RWPE2 (cell line): ENCODE results near the gene ADCY6.

ENCODE experiments used
- ATAC-seq: fragments of 200-7000 bp; cut with Tn5 transposase; 3 replicates; pipeline ENCODE4 v1.9.1; 2021; ENCODE audit warnings: low read depth
- DNase-seq: peaks from one replicate; pipeline ENCODE4 v3.0.0-alpha.2; 2020; ENCODE audit warnings: low spot score
- H3K27ac ChIP-seq: fragments of 450-650 bp; 2 replicates; pipeline ENCODE4 v1.5.1; 2017; ENCODE audit warnings: mild to moderate bottlenecking; ENCODE audit not compliant: poor library complexity, severe bottlenecking
- H3K27me3 ChIP-seq: fragments of 250-450 bp; sonication (Bioruptor Pico); 2 replicates; pipeline ENCODE4 v1.5.1; 2021; ENCODE audit warnings: mild to moderate bottlenecking, moderate library complexity; ENCODE audit not compliant: insufficient read depth, poor library complexity, severe bottlenecking
- H3K36me3 ChIP-seq: fragments of 250-450 bp; sonication (Bioruptor Pico); 2 replicates; pipeline ENCODE4 v1.5.1; 2020; ENCODE audit warnings: low read depth, mild to moderate bottlenecking, moderate library complexity
- H3K4me1 ChIP-seq: fragments of 250-450 bp; sonication (Bioruptor Pico); 2 replicates; pipeline ENCODE4 v1.5.1; 2021; ENCODE audit warnings: mild to moderate bottlenecking, moderate library complexity; ENCODE audit not compliant: insufficient read depth, poor library complexity, severe bottlenecking
- H3K4me3 ChIP-seq: fragments of 250-450 bp; sonication (Bioruptor Pico); 2 replicates; pipeline ENCODE4 v1.5.1; 2021; ENCODE audit warnings: mild to moderate bottlenecking, moderate library complexity; ENCODE audit not compliant: severe bottlenecking
- H3K9me3 ChIP-seq: fragments of 250-450 bp; sonication (Bioruptor Pico); 2 replicates; pipeline ENCODE4 v1.5.1; 2021; ENCODE audit warnings: mild to moderate bottlenecking, moderate library complexity; ENCODE audit not compliant: severe bottlenecking
- TF ChIP-seq, protein P1 (sequence below): fragments of 450-650 bp; IDR thresholded peaks from one replicate; pipeline ENCODE4 v1.5.1; 2017; ENCODE audit warnings: mild to moderate bottlenecking, moderate library complexity; ENCODE audit not compliant: poor library complexity, severe bottlenecking

The ADCY6 gene

DNA sequence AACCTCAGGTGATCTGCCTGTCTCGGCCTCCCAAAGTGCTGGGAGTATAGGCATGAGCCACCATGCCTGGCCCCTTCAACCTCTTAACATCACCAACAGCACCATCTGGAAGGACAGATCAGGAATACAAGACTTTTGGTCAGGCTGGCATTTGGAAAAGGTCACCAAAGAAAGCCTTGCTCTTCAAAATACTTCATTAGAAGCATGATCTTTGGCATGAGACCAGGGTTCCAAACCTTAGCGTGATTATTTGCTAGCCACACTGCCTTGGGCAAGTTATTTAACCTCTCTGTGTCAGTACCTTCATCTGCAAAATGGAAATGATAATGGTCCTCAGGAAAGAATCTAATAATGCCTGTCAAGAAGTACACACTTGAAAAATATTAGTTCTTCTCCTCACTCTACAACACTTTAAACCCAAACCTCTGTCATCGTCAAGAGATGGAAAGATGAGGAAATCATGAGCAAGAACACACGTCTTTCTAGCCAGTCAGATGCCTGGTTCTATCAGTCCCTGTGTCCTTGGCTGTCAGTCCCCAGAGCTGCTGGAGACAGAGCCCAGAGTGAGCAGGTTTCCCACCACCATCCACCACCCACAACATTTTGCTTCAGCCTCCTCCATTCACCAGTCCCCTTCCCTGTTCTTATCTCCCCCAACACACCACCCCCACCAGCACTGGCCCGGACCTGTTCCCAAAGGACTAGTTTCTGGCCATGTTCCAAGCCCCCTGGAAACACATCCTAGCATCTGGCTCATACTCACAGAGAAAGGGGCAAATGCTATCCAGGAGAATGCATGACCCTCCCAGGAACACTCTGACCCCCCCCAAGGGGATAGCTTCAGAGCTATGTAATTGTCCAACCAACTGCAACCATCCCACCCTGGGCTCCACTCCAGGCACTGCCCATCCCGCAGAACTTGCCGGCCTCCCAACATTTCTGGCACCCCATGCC, 2.0 kb downstream of the ADCY6 start:
- Histone ChIP-seq H3K27me3 (no peaks in the 10 kb centered on the region), H3K9me3 (no peaks in the 10 kb centered on the region), H3K27ac (no peak overlapping the region), H3K36me3 (no peaks in the 10 kb centered on the region), H3K4me3 (peak overlapping the region; percentile 97), H3K4me1 (peaks cover 2% of the 10 kb centered on the region)
- ATAC-seq (no peak; the same call in 2 of the 3 replicates), DNase-seq (no peak)
- TF ChIP-seq, protein P1, sequence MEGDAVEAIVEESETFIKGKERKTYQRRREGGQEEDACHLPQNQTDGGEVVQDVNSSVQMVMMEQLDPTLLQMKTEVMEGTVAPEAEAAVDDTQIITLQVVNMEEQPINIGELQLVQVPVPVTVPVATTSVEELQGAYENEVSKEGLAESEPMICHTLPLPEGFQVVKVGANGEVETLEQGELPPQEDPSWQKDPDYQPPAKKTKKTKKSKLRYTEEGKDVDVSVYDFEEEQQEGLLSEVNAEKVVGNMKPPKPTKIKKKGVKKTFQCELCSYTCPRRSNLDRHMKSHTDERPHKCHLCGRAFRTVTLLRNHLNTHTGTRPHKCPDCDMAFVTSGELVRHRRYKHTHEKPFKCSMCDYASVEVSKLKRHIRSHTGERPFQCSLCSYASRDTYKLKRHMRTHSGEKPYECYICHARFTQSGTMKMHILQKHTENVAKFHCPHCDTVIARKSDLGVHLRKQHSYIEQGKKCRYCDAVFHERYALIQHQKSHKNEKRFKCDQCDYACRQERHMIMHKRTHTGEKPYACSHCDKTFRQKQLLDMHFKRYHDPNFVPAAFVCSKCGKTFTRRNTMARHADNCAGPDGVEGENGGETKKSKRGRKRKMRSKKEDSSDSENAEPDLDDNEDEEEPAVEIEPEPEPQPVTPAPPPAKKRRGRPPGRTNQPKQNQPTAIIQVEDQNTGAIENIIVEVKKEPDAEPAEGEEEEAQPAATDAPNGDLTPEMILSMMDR = no peak

DNA sequence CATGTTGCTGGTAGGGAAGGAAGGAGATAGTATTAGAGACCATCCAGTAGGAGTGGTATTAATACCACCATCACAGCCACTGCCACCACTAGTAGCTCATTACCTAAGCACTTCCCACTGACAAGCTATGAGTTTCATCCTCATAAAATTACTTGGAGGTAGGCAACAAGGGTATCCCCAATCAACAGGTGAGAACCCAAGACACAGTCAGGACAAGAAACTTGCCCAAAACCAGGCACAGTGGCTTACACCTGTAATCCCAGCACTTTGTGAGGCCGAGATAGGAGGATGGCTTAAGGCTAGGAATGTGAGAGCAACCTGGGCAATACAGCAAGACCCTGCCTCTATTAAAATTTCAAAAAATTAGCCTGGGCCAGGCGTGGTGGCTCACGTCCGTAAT, 5.5 kb downstream of the ADCY6 start:
- TF ChIP-seq, protein P1 = no peak
- ATAC-seq = no peak

DNA sequence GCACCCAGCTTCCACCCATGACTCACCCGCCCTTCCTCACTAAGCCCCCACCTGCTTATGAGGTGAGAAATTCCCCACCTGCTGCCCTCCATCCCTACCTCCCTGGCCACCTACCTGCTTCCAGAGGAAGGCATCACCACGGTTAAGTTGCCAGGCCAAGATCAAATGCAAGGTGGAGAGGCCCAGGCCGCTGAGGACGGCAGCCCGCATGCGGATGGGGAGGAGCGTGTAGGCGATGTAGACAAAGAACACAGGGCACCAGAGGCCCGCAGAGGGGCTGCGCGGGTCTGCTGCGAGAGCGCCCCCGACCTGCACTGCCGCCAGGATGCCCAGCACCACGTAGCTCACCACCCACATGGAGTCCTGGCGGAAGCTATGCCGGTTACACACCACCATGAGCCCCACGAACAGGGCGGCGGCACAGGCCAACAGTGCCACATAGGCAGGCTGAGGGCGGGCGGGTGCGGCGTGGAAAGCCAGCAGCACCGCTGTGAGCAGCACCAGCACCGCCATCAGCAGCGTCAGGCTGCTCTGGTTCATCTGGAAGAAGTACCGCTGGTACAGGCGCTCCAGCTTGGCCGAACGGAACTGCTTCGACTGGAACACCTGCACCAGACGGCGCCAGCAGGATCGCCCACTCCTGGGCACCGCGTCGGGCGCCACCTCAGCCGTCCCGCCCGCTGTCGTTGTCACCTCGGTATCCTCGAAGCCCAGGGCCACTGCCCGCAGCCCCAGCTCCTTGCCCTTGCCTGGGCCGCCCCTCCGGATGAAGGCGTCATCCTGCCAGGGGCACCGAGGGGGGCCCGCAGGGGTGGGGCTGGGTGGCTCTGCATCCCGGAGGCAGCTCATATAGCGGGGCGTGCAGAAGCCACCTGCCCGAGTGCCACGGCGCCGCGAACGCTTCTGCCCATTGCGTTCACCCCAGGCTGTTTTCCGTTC, 6.2 kb downstream of the ADCY6 start:
- no peak for DNase-seq
- no peaks in the 10 kb centered on the region for H3K27me3 ChIP-seq

More for the DNA sequence above, 5.5 kb downstream of the ADCY6 start:
- Histone ChIP-seq H3K4me1 (peaks cover 4% of the 10 kb centered on the region), H3K9me3 (no peaks in the 10 kb centered on the region), H3K27me3 (no peaks in the 10 kb centered on the region), H3K4me3 (no peak overlapping the region), H3K27ac (no peak overlapping the region), H3K36me3 (peaks cover 3% of the 10 kb centered on the region; the same call in 1 of the 2 replicates)
- DNase-seq = no peak

DNA sequence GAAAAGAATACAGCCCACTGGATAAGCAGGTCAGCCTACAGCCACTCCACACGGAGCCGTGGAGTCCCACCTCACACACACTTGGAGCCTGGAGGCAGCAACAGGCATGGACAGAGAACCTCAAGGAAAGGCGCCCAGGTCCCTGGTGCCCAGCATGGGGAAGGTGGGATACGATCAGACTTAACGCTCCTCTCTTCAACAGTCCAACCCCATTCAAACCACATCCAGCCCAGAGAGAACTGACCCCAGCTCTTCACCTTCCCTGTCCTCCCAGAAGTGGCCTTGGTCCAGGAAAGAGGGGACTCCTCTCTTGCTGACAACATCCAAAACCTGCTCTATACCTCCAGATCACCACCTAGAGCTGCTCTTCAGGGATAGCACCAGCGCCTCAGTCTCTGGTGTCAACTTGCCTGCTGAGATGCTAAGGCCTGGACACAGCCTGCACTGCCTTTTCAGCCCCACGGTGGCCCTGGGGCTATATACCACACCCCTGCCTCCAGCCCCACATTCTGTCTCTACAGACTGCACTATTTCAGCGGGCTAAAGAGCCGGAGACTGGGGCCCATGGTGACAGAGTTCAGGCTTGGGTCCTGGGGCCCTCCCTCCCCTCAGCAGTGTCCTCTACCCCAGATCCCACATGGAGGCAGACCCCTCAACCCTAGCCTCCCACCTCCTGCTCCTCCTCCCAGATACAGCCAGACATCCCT, 7.0 kb downstream of the ADCY6 start:
- DNase-seq (no peak), ATAC-seq (no peak)
- Histone ChIP-seq H3K4me1 (peaks cover 4% of the 10 kb centered on the region), H3K27ac (no peak overlapping the region), H3K36me3 (peaks cover 3% of the 10 kb centered on the region; the same call in 1 of the 2 replicates), H3K27me3 (no peaks in the 10 kb centered on the region), H3K4me3 (no peak overlapping the region), H3K9me3 (no peaks in the 10 kb centered on the region)
- TF ChIP-seq, protein P1 = no peak

More for the DNA sequence above, 6.2 kb downstream of the ADCY6 start:
- H3K36me3 ChIP-seq = peaks cover 3% of the 10 kb centered on the region; the same call in 1 of the 2 replicates
- no peaks in the 10 kb centered on the region for H3K9me3 ChIP-seq
- H3K4me1 ChIP-seq = peaks cover 4% of the 10 kb centered on the region
- TF ChIP-seq, protein P1 = no peak
- no peak for ATAC-seq
- H3K4me3 ChIP-seq = no peak overlapping the region
- H3K27ac ChIP-seq = no peak overlapping the region
